NK-92 treated with Interleukin-12 subunit alpha and Interleukin-12 subunit beta, amount 100 ng/mL, for 24 hours (cell line): Measurements from ENCODE around the gene CAMTA1.
"Not testable (repeated sequence)": the region's sequence is repeated elsewhere in the genome, so short reads cannot be mapped to it uniquely, and the experiment has no call there.

Experiments
- DNase-seq: peaks from one replicate; lab custom pipeline; 2025; lab: John Stamatoyannopoulos, UW

CAMTA1 gene

GRCh38 chr1:6785318-6785727 is at the start of gene CAMTA1:
TSS of gene CAMTA1 (plus strand) at chr1:6785454. CDS start at chr1:6785531, 77 bp downstream.
- DNase-seq = no peak

- DNase-seq = no peak
Observed at GRCh38 chr1:6738987-6739676, 46.1 kb upstream of the CAMTA1 start.

GRCh38 chr1:6742676-6743188 is 42.5 kb upstream of the CAMTA1 start:
- not testable (repeated sequence) for DNase-seq

GRCh38 chr1:6743189-6744101 is 41.8 kb upstream of the CAMTA1 start:
- no peak for DNase-seq

GRCh38 chr1:6745073-6745472 is 40.2 kb upstream of the CAMTA1 start:
- DNase-seq = no peak

GRCh38 chr1:6747674-6748073 is 37.6 kb upstream of the CAMTA1 start:
- no peak for DNase-seq

- no peak for DNase-seq
Observed at GRCh38 chr1:6750490-6750889, 34.8 kb upstream of the CAMTA1 start.

GRCh38 chr1:6753320-6754140 is 31.7 kb upstream of the CAMTA1 start:
- no peak for DNase-seq

GRCh38 chr1:6756457-6756856 is 28.8 kb upstream of the CAMTA1 start:
- no peak for DNase-seq

GRCh38 chr1:6757719-6758435 is 27.4 kb upstream of the CAMTA1 start:
- DNase-seq = no peak

- DNase-seq = no peak
Observed at GRCh38 chr1:6761196-6761737, 24.0 kb upstream of the CAMTA1 start.

GRCh38 chr1:6762060-6762459 is 23.2 kb upstream of the CAMTA1 start:
- DNase-seq = no peak

- no peak for DNase-seq
Observed at GRCh38 chr1:6770751-6771440, 14.4 kb upstream of the CAMTA1 start.

- DNase-seq = no peak
Observed at GRCh38 chr1:6771441-6771769, 13.8 kb upstream of the CAMTA1 start.

GRCh38 chr1:6774381-6774780 is 10.9 kb upstream of the CAMTA1 start:
- DNase-seq = no peak

- no peak for DNase-seq
Observed at GRCh38 chr1:6775261-6776043, 9.8 kb upstream of the CAMTA1 start.

GRCh38 chr1:6776389-6776788 is 8.9 kb upstream of the CAMTA1 start:
- no peak for DNase-seq

GRCh38 chr1:6776895-6777294 is 8.4 kb upstream of the CAMTA1 start:
- DNase-seq = no peak

GRCh38 chr1:6777813-6778212 is 7.4 kb upstream of the CAMTA1 start:
- no peak for DNase-seq
